Measurements from ENCODE around the gene ZFAND3. TPM values are rescaled to one million over a fixed set of nuclear protein-coding genes. Genes with fewer than 3 reads are reported as not detected.

ZFAND3 gene
- total and polyA plus RNA-seq, 2 of the 4 experiments (the other 2 are of a cell fraction): 10.9 to 26.7 TPM

DNA sequence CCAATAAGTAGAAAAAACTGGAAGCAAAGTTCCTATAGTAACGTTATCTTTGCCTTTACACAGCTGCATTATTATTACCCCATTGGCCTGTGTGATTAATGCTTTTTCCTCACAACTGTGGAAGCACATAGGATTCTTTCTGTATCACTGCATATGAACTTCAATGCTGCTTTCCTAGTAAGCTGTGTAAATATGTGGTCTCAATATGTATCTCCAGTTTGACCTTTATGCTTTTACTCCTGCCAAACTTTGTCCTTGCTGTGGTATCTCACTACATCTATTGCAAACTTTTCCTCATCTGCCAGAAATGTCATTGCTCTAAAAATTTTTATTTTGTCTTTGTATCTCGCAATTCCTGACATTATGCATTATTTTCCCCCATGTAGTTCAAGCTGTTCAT, 168.6 kb downstream of the ZFAND3 start:
- Histone ChIP-seq H3K79me1 (ENCODE audit: low read depth in 1 of 2, low read length in 2 of 2) (peaks cover 30 to 86% of the 10 kb centered on the region in 2 experiments), H4K91ac (ENCODE audit: insufficient read depth, low read depth, low read length) (no peak overlapping the region), H3K4me3 (ENCODE audit: insufficient read depth, low read depth, low read length) (no peak overlapping the region), H3K18ac (ENCODE audit: low read depth, low read length) (no peak overlapping the region), H2AK5ac (ENCODE audit: low read depth, low read length) (no peak overlapping the region), H2BK120ac (ENCODE audit: low read depth, low read length) (no peak overlapping the region), H2AK9ac (replicated peaks; ENCODE audit: low read depth, low read length, poor library complexity) (no peak overlapping the region), H3K9me3 (ENCODE audit: control insufficient read depth, insufficient read depth, low read length) (no peaks in the 10 kb centered on the region), H2AFZ (replicated peaks; ENCODE audit: low read length, poor library complexity) (no peak overlapping the region), H3K4ac (ENCODE audit: low read depth, low read length) (no peak overlapping the region), H3K4me1 (ENCODE audit: control insufficient read depth, insufficient read depth, low read length) (peaks cover 19% of the 10 kb centered on the region), H3K4me2 (ENCODE audit: low read depth, low read length) (peak overlapping the region; percentile 19; the same call in 1 of the 2 replicates), H3K27ac (ENCODE audit: insufficient read depth, low read length) (no peak overlapping the region), H2BK5ac (ENCODE audit: low read depth, low read length, poor library complexity, severe bottlenecking) (no peak overlapping the region), H4K20me1 (ENCODE audit: insufficient read depth, low read length) (peaks cover 77% of the 10 kb centered on the region), H3K9ac (ENCODE audit: low read depth, low read length) (no peak overlapping the region), H3K14ac (replicated peaks; ENCODE audit: low read depth, low read length) (no peak overlapping the region; the same call in 1 of the 2 replicates), H3K9me1 (ENCODE audit: insufficient read depth, low read length) (peaks cover 19% of the 10 kb centered on the region), H2BK15ac (ENCODE audit: low read depth, low read length) (no peak overlapping the region), H4K8ac (ENCODE audit: low read depth in 2 of 2, low read length in 2 of 2) (no peak overlapping the region), H3K27me3 (ENCODE audit: control insufficient read depth, insufficient read depth, low read length) (no peaks in the 10 kb centered on the region), H4K5ac (ENCODE audit: low read depth, low read length) (no peak overlapping the region), H3K56ac (ENCODE audit: extremely low read depth, insufficient read depth, low read length) (no peak overlapping the region), H3K23ac (ENCODE audit: low read depth, low read length) (no peak overlapping the region), H3K36me3 (ENCODE audit: control insufficient read depth, insufficient read depth, low read length) (no peaks in the 10 kb centered on the region), H2BK20ac (ENCODE audit: low read depth, low read length) (no peak overlapping the region)
- TF ChIP-seq MAFK (IDR thresholded peaks at IDR 0.05; ENCODE audit: low read depth, low read length) (no peak), RAD21 (IDR thresholded peaks at IDR 0.05; ENCODE audit: low read length) (no peak), CEBPB (IDR thresholded peaks at IDR 0.05; ENCODE audit: low read depth, low read length) (peak; percentile 68), MXI1 (IDR thresholded peaks at IDR 0.05; ENCODE audit: borderline replicate concordance, low read depth, low read length) (no peak), CHD1 (IDR thresholded peaks at IDR 0.05; ENCODE audit: low read depth, low read length) (no peak), POLR2A (IDR thresholded peaks at IDR 0.05; ENCODE audit: low read depth, low read length) (no peak), SMC3 (IDR thresholded peaks at IDR 0.05; ENCODE audit: low read depth, low read length) (no peak)
- no TSS peak for BruUV-seq (replicated peaks)
- in situ Hi-C loops (cut with MboI; ENCODE audit: low sequenced_read_pairs) (no loop called here), intact Hi-C loops (cut with micrococcal nuclease) (no loop called here), dilution Hi-C loops (cut with HindIII; ENCODE audit: low sequenced_read_pairs, unreplicated experiment) (no loop called here)
- peak; percentile 60 for ATAC-seq (ENCODE audit: low read depth)
- no CpG with 5 or more reads among the region's 2 CpGs for WGBS, 2 experiments (ENCODE audit: extremely low coverage in 2 of 2, insufficient read length in 1 of 2)
- peak; percentile 89 for DNase-seq
- CTCF ChIA-PET: no interaction called here
- POLR2A ChIA-PET (ENCODE audit: unreplicated experiment): no interaction called here

Data from IMR-90 (cell line).